Neutrophil (primary cell): ENCODE measurements around the gene PSKH1.
"Not testable (repeated sequence)": the region's sequence is repeated elsewhere in the genome, so short reads cannot be mapped to it uniquely, and the experiment has no call there.

Experiments
- H3K27ac ChIP-seq: fragments of 200-600 bp; sonication (generic); 2 replicates; pipeline ENCODE4 v1.5.1; 2016; ENCODE audit warnings: mild to moderate bottlenecking, moderate library complexity
- H3K27me3 ChIP-seq: fragments of 200-600 bp; sonication (generic); 2 replicates; pipeline ENCODE4 v1.6.0; 2016; ENCODE audit warnings: mild to moderate bottlenecking
- H3K36me3 ChIP-seq: fragments of 200-600 bp; sonication (generic); 2 replicates; pipeline ENCODE4 v1.5.1; 2017
- H3K4me1 ChIP-seq, 2 experiments: fragments of 200-600 bp in 1 of 2; sonication (generic) in 1 of 2; 1 replicate in 1 of 2; 2 replicates in 1 of 2; pipeline versions ENCODE4 v1.5.1 to v1.6.1; 2013 to 2016; ENCODE audit warnings: low read depth in 1 of 2, low read length in 1 of 2, mild to moderate bottlenecking in 1 of 2, moderate library complexity in 1 of 2; ENCODE audit not compliant: control insufficient read depth in 1 of 2, insufficient read depth in 1 of 2
- H3K4me3 ChIP-seq, 2 experiments: fragments of 200-600 bp in 1 of 2; sonication (generic) in 1 of 2; 1 replicate in 1 of 2; 2 replicates in 1 of 2; pipeline ENCODE4 v1.5.1; 2013 to 2016; ENCODE audit warnings: low read depth in 1 of 2, low read length in 1 of 2, mild to moderate bottlenecking in 1 of 2, moderate library complexity in 1 of 2
- H3K9me3 ChIP-seq: fragments of 200-600 bp; sonication (generic); 2 replicates; pipeline ENCODE4 v1.5.1; 2016
- TF ChIP-seq, protein P1 (sequence below): fragments of 200-600 bp; sonication (generic); IDR thresholded peaks from 2 replicates; pipeline ENCODE4 v1.5.1; 2016; ENCODE audit warnings: antibody characterized with exemption

The PSKH1 gene

DNA sequence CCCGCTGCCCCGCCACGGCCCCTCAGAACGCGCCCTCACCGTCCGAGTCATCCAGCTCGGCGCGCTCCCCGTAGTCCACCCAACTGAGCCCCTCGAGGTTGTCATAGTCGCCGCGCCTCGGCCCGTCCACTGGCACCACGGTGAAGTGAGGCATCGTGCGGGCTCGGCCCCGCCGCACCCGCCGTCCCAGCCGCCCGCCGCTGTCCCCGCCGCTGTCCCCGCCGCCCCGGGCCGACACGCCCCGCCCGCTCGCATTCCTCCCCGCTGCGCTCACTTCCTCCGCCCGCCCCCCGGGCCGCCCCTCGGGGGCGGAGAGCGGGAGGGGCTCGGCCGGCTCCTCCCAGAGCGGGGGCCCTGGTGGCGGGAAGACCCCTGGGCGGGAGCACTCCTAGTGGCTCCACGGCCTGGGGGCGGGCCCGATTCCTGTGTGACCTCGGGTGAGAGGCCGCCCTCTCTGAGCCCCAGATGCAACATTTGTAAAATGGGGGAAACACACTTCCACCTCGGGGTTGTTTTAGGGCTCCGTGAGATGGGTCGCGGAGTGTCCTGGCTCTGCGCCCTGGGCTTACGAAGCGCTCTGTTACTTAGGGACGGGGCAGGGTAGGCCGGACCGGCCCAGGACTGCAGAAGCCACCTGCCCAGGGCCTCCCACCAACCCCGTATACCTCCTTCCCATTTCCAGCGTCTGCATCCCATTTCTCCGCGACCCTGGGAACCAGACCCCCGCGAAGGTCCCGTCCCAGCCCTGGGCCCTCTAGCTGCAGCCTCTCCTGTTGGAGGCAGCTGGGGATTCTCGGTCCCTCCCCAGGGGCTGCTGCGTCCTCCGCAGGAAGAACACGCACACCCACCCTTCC is 75.6 kb downstream of the PSKH1 start, which contains the start of gene SLC12A4:
Gene SLC12A4 (minus strand): TSS at position 238 of the 854 bp plus-strand sequence. CDS start 84 bp downstream, at position 154.
- Histone ChIP-seq H3K27ac (peak within 1 kb of the TSS; percentile 60), H3K27me3 (peaks cover 37% of the 10 kb centered on the region), H3K9me3 (no peaks in the 10 kb centered on the region), H3K4me1 (peaks cover 20% of the 10 kb centered on the region in 2 experiments), H3K36me3 (no peaks in the 10 kb centered on the region), H3K4me3 (peak within 1 kb of the TSS; percentile 74 to 92)
- TF ChIP-seq, protein P1, sequence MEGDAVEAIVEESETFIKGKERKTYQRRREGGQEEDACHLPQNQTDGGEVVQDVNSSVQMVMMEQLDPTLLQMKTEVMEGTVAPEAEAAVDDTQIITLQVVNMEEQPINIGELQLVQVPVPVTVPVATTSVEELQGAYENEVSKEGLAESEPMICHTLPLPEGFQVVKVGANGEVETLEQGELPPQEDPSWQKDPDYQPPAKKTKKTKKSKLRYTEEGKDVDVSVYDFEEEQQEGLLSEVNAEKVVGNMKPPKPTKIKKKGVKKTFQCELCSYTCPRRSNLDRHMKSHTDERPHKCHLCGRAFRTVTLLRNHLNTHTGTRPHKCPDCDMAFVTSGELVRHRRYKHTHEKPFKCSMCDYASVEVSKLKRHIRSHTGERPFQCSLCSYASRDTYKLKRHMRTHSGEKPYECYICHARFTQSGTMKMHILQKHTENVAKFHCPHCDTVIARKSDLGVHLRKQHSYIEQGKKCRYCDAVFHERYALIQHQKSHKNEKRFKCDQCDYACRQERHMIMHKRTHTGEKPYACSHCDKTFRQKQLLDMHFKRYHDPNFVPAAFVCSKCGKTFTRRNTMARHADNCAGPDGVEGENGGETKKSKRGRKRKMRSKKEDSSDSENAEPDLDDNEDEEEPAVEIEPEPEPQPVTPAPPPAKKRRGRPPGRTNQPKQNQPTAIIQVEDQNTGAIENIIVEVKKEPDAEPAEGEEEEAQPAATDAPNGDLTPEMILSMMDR: no peak

GRCh38 chr16:67969254-67970039 is 76.4 kb downstream of the PSKH1 start:
- TF ChIP-seq, protein P1: no peak
- Histone ChIP-seq H3K4me1 (peaks cover 20% of the 10 kb centered on the region in 2 experiments), H3K9me3 (no peaks in the 10 kb centered on the region), H3K27ac (peak overlapping the region; percentile 60), H3K27me3 (peaks cover 37% of the 10 kb centered on the region), H3K36me3 (no peaks in the 10 kb centered on the region), H3K4me3 (peak overlapping the region; percentile 74 to 92)

- TF ChIP-seq, protein P1: no peak
- H3K4me1 ChIP-seq: peaks cover 20% of the 10 kb centered on the region in 2 experiments
- peaks cover 37% of the 10 kb centered on the region for H3K27me3 ChIP-seq
- no peak overlapping the region for H3K4me3 ChIP-seq
- no peak overlapping the region for H3K27ac ChIP-seq
- no peaks in the 10 kb centered on the region for H3K9me3 ChIP-seq
- peaks cover 3% of the 10 kb centered on the region for H3K36me3 ChIP-seq
These were observed 78.1 kb downstream of the PSKH1 start for GRCh38 chr16:67971111-67971510.

DNA sequence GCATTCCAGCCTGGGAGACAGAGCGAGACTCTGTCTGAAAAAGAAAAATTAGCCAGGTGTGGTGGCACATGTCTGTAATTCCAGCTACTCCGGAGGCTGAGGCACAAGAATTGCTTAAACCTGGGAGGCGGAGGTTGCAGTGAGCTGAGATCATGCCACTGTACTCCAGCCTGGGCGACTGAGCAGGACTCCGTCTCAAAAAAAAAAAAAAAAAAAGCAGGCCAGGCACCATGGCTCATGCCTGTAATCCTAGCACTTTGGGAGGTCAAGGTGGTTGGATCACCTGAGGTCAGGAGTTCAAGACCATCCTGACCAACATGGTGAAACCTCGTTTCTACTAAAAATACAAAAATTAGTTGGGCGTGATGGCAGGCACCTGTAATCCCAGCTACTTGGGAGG is 79.2 kb downstream of the PSKH1 start:
- H3K36me3 ChIP-seq, H3K4me3 ChIP-seq, H3K9me3 ChIP-seq, H3K27ac ChIP-seq: not testable (repeated sequence)
- H3K27me3 ChIP-seq: peaks cover 26% of the 10 kb centered on the region
- peaks cover 11 to 14% of the 10 kb centered on the region in 2 experiments for H3K4me1 ChIP-seq

DNA sequence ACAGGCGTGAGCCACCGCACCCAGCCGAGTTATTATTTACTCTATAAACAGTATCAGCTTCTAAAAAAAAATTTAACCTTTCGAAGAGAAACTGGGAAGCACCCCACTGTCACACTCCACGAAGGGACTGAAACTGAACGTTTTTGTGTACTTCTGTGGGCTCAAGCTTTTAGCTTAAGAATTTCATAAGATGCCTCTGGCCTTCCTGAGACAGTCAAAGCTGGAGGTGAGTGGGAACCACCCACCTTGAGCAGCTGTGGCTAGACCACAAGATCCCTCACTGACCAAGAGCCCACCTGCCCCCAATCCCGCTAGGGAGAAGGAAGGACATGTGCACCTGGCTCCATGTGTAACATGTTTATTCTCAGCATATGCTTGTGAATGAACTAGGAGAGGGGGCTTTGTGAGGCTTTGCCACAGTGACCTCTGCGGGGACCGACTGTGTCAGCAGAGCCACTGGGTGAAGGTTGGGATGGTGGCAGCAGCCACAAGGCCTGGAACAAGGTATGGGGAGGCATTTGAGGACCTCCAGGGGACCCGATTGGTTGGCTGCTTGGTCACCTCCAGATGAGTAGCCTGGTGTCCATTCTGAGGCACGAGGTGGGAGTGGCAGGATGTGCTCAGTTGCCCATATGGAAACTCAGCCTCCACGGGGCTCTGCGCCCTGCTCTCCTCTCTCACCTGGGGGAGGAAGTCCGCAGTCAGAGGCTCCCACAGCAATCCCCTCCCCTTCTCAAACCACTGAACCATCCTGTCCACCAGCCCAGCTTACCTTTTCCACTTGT is 82.5 kb downstream of the PSKH1 start:
- H3K4me3 ChIP-seq: no peak overlapping the region
- H3K27me3 ChIP-seq: peaks cover 1% of the 10 kb centered on the region
- peaks cover 8% of the 10 kb centered on the region for H3K36me3 ChIP-seq
- H3K9me3 ChIP-seq: no peaks in the 10 kb centered on the region
- no peaks in the 10 kb centered on the region for H3K4me1 ChIP-seq
- TF ChIP-seq, protein P1: no peak
- H3K27ac ChIP-seq: no peak overlapping the region
